ENCODE measurements around the gene ARSD.

GRCh38 chrX:2855761-2856160 lies 73.4 kb downstream of the ARSD start:
- TF ChIP-seq ZSCAN18 (CRISPR knock-in tag; IDR thresholded peaks at IDR 0.05) (no peak), CTCF (IDR thresholded peaks at IDR 0.05) (no peak), E2F4 (CRISPR knock-in tag; IDR thresholded peaks at IDR 0.05; ENCODE audit: borderline replicate concordance, low read depth) (no peak), SP1 (CRISPR knock-in tag; conservative IDR thresholded peaks at IDR 0.05) (no peak), CBFB (CRISPR knock-in tag; IDR thresholded peaks at IDR 0.05; ENCODE audit: low read depth) (no peak), TEAD4 (CRISPR knock-in tag; IDR thresholded peaks at IDR 0.05) (no peak), ZBTB43 (CRISPR knock-in tag; IDR thresholded peaks at IDR 0.05) (no peak), E2F1 (CRISPR knock-in tag; IDR thresholded peaks at IDR 0.05) (no peak), ZNF121 (CRISPR knock-in tag; IDR thresholded peaks at IDR 0.05) (no peak)
